Testis (tissue), 3 donors: ENCODE data around the gene CCL14. TPM values are rescaled to one million over a fixed set of nuclear protein-coding genes. Genes with fewer than 3 reads are reported as not detected.

Experiments
- DNase-seq: peaks from one replicate; pipeline ENCODE4 v3.0.0-alpha.2; 2019
- H3K27ac ChIP-seq, 2 donors: fragments of 200-600 bp; sonication (generic); one replicate each; pipeline ENCODE4 v1.5.1; 2019
- H3K27me3 ChIP-seq: fragments of 200-600 bp; sonication (generic); one replicate; pipeline ENCODE4 v1.5.1; 2019
- H3K36me3 ChIP-seq: fragments of 200-600 bp; sonication (generic); one replicate; pipeline ENCODE4 v1.5.1; 2017; ENCODE audit warnings: low read depth; ENCODE audit errors: missing control alignments
- H3K4me1 ChIP-seq: fragments of 200-600 bp; sonication (generic); one replicate; pipeline ENCODE4 v1.5.1; 2019
- H3K4me3 ChIP-seq, 2 donors: fragments of 200-600 bp; sonication (generic); one replicate each; pipeline ENCODE4 v1.5.1; 2017 to 2019
- H3K9me3 ChIP-seq: fragments of 200-600 bp; sonication (generic); one replicate; pipeline ENCODE4 v1.5.1; 2017
- CTCF ChIP-seq, 3 experiments: fragments of 450-650 bp in 2 of 3; fragments of 200-600 bp in 1 of 3; sonication (generic) in 1 of 3; IDR thresholded peaks; one replicate each; pipeline ENCODE4 v1.5.1; 2016 to 2019; ENCODE audit warnings: antibody characterized with exemption in 3 of 3, mild to moderate bottlenecking in 2 of 3, moderate library complexity in 1 of 3
- POLR2A ChIP-seq: fragments of 450-650 bp; IDR thresholded peaks from one replicate; pipeline ENCODE4 v1.6.1; 2017; ENCODE audit warnings: antibody characterized with exemption, mild to moderate bottlenecking, moderate library complexity
- WGBS, 2 donors: methylation state at CpG; one replicate each; pipeline ENCODE4 v1.1.5; 2018; 5-methylcytosine and 5-hydroxymethylcytosine counted together
- intact Hi-C: fragments of 100-400 bp; cut with DNase I; formaldehyde crosslinking; loops from one replicate; pipeline ENCODE4 v1.15.1; 2023; ENCODE audit warnings: low total_unique reads
- polyA plus RNA-seq: library from polyadenylated mRNA; stranded (reverse); fragments of 350-450 nt; fragmentation: Illumina TruSeq; extraction: RNeasy Lipid Tissue Mini Kit (QIAGEN cat#74804); gene quantifications from one replicate; pipeline ENCODE4 v1.2.3, GENCODE V29; 2014; ENCODE audit warnings: low read depth, low replicate concordance; ENCODE audit not compliant: insufficient read depth
- total RNA-seq, 2 donors: library from RNA; depleted of rRNA; stranded (reverse); fragments of >200 nt; gene quantifications; one replicate each; pipeline ENCODE4 v1.2.3, GENCODE V29; 2016

Gene CCL14
- total and polyA plus RNA-seq, 3 donors from 2014 or later = 11.4 to 57.5 (median 12.3) TPM

- Histone ChIP-seq H3K36me3 (no peaks in the 10 kb centered on the region), H3K4me3 (no peak overlapping the region), H3K27me3 (no peaks in the 10 kb centered on the region), H3K4me1 (no peaks in the 10 kb centered on the region), H3K27ac (no peak overlapping the region), H3K9me3 (no peaks in the 10 kb centered on the region)
- 59 to 65% methylated on average over 9 to 10 of the region's 10 CpGs for WGBS, 2 donors
- no peak for DNase-seq
- intact Hi-C loops = no loop called here
- no peak for TF ChIP-seq CTCF (IDR thresholded peaks at IDR 0.05)
- TF ChIP-seq POLR2A = no peak
Measured at GRCh38 chr17:35973333-35974260, 12.9 kb downstream of the CCL14 start.

GRCh38 chr17:35972945-35973332, 13.6 kb downstream of the CCL14 start:
- TF ChIP-seq POLR2A (no peak), CTCF (IDR thresholded peaks at IDR 0.05) (no peak)
- intact Hi-C loops = no loop called here
- no peak overlapping the region for H3K27ac ChIP-seq

DNA sequence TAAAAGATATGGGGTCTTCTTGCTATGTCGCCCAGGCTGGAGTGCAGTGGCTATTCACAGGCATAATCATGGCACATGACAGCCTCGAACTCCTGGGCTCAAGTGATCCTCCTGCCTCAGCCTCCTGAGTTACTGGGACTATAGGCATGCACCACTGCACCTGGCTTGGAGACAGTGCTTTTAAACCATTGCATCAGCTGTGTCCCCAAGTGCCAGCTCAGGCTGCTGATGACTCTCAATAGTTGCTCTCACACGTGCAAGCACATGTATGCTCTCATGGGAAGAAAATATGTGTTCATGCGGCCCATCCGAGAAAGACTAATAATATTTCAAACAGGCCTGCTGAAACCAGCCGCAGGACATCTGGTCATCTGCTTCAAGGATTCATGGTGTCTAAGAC, 14.0 kb downstream of the CCL14 start:
- intact Hi-C loops = no loop called here
- DNase-seq = no peak
- WGBS, 2 donors = 86 to 96% methylated on average over 6 of the region's 6 CpGs

More at GRCh38 chr17:35972945-35973332, 13.6 kb downstream of the CCL14 start:
- Histone ChIP-seq H3K9me3 (no peaks in the 10 kb centered on the region), H3K27me3 (no peaks in the 10 kb centered on the region), H3K4me1 (no peaks in the 10 kb centered on the region), H3K4me3 (no peak overlapping the region), H3K36me3 (no peaks in the 10 kb centered on the region)
- DNase-seq = no peak
- WGBS, 2 donors = 82 to 88% methylated on average over 4 of the region's 4 CpGs

DNA sequence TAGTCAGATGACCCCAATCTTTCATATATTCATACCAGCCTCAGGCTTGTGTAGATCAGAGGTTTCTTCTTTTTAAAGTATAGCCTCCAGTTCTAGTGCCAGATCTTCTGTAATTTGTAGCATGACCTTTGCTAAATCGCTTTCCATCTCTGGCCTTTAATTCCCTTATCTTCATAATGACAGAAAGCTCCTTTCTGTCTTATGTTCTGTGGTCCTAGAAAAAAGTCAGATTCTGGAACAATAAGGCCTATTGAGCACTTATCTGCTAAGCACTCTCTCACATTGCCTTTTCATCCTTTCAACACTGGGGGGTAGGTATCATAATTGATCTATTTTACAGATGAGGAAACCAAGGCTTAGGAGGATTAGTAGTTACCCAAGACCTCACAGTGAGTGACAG, 14.5 kb downstream of the CCL14 start:
- Histone ChIP-seq H3K27ac (no peak overlapping the region), H3K27me3 (no peaks in the 10 kb centered on the region), H3K36me3 (no peaks in the 10 kb centered on the region), H3K4me3 (no peak overlapping the region), H3K9me3 (no peaks in the 10 kb centered on the region), H3K4me1 (no peaks in the 10 kb centered on the region)
- no peak for DNase-seq
- WGBS, 2 donors = 59 to 76% methylated on average over 1 of the region's 1 CpG
- no peak for TF ChIP-seq POLR2A
- no peak for TF ChIP-seq CTCF (IDR thresholded peaks at IDR 0.05)
- intact Hi-C loops = no loop called here

More for the DNA sequence above, 14.0 kb downstream of the CCL14 start:
- Histone ChIP-seq H3K27me3 (no peaks in the 10 kb centered on the region), H3K27ac (no peak overlapping the region), H3K4me3 (no peak overlapping the region), H3K4me1 (no peaks in the 10 kb centered on the region), H3K36me3 (no peaks in the 10 kb centered on the region), H3K9me3 (no peaks in the 10 kb centered on the region)
- TF ChIP-seq CTCF (IDR thresholded peaks at IDR 0.05) = no peak
- TF ChIP-seq POLR2A = no peak
